Psoas muscle (tissue), 8 donors: ENCODE results near the gene SOX30. TPM values are rescaled to one million over a fixed set of nuclear protein-coding genes. Genes with fewer than 3 reads are reported as not detected.

Source experiments
- ATAC-seq, 4 donors: fragments of 200-7000 bp; cut with Tn5 transposase; one replicate each; pipeline ENCODE4 v1.9.1; 2020; ENCODE audit warnings: moderate library complexity in 3 of 4, mild to moderate bottlenecking in 2 of 4
- DNase-seq, 2 donors: peaks; one replicate each; pipeline ENCODE4 v3.0.0-alpha.2; 2020
- H3K27ac ChIP-seq: fragments of 200-600 bp; one replicate; pipeline ENCODE4 v1.8.0; 2022
- H3K27me3 ChIP-seq, 3 donors: fragments of 200-600 bp in 1 of 3; one replicate each; pipeline versions ENCODE4 v1.6.1 to v1.8.0; 2013 to 2022; ENCODE audit warnings: low read length in 2 of 3, mild to moderate bottlenecking in 2 of 3, moderate library complexity in 1 of 3; ENCODE audit not compliant: insufficient read depth in 3 of 3
- H3K36me3 ChIP-seq, 2 donors: fragments of 200-600 bp in 1 of 2; one replicate each; pipeline versions ENCODE4 v1.6.1 to v1.8.0; 2013 to 2022; ENCODE audit warnings: low read depth in 1 of 2, mild to moderate bottlenecking in 1 of 2, moderate library complexity in 1 of 2; ENCODE audit not compliant: insufficient read depth in 1 of 2
- H3K4me1 ChIP-seq: fragments of 200-600 bp; one replicate; pipeline ENCODE4 v1.8.0; 2022
- H3K4me3 ChIP-seq: fragments of 200-600 bp; one replicate; pipeline ENCODE4 v1.8.0; 2022; ENCODE audit warnings: mild to moderate bottlenecking
- H3K9me3 ChIP-seq: fragments of 200-600 bp; one replicate; pipeline ENCODE4 v1.8.0; 2022
- whole genome bisulfite sequencing, 3 donors: extraction: QIAGEN DNeasy Blood & Tissue Kit; methylation state at CpG; one replicate each; pipeline versions ENCODE4 v1.1.6 to v1.1.7; 2013; 5-methylcytosine and 5-hydroxymethylcytosine counted together
- intact Hi-C, 2 donors: fragments of 100-400 bp; cut with DNase I; formaldehyde crosslinking; loops; one replicate each; pipeline versions ENCODE4 v1.11.0 to v1.14.2; 2022
- polyA plus RNA-seq, 3 donors: library from polyadenylated mRNA; stranded (reverse); fragments of 200-250 nt; gene quantifications; one replicate each; pipeline ENCODE4 v1.2.3, GENCODE V29; 2013
- total RNA-seq, 4 donors: library from RNA; stranded (reverse); fragmentation: NEBNext Ultra II Directional in 2 of 4; extraction: Animal tissue kit (Norgen Biotek cat#: 25700) in 2 of 4; gene quantifications; one replicate each; pipeline versions ENCODE4 v1.2.1 to v1.2.4, GENCODE V29; 2021 to 2023
- TF ChIP-seq, protein P1 (sequence below): fragments of 200-600 bp; IDR thresholded peaks from one replicate; pipeline ENCODE4 v1.8.0; 2022; ENCODE audit warnings: antibody characterized with exemption
- donor health status: healthy with polysubstance abuse.
- donor health status: DM: no; HTN: no; CAD: no; lungs with moderate emphysema.
- donor health status: Bipolar disorder and iron deficiency.
- donor health status: healthy.
- donor health status: DM: yes; HTN: yes; CAD: no.
- donor health status: DM: no; HTN: no; CAD: no.
- donor health status: DM: no; HTN: no; CAD: no.
- donor health status: DM: yes; HTN: yes; CAD: no.

The SOX30 gene
- total and polyA plus RNA-seq, 7 donors: 0.01 to 0.19 (median 0.05) TPM; not detected in 4

DNA sequence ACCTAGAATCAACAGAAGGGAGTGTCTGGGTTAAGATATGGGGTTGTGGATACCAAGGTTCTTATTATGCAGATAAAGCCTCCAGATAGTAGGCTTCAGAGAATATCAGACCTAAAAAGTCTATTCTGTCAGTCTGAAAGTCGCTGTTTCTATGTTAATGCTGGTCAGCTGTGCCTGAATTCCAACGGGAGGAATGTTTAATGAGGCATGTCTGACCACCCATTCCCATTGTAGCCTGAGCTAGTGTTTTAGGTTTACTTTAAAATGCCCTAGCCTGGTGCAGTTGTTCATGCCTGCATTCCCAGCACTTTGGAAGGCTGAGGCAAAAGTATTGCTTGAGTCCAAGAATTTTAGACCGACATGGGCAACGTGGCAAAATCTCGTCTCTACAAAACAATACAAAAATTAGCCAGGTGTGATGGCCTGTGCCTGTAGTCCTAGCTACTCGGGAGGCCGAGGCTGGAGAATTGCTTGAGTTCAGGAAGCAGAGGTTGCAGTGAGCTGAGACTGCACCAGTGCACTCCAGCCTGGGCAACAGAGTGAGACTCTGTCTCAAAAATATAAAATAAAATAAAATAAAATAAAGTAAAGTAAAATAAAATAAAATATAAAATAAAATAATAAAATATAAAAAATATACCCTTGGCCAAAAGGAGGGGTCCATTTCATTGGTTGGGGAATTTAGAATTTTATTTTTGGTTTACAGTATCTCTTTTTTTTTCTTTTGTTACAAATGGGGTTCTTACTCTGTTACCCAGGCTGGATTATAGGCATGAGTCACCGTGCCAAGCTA is 7.8 kb upstream of the SOX30 start:
- Histone ChIP-seq H3K36me3 (no peaks in the 10 kb centered on the region), H3K4me1 (no peaks in the 10 kb centered on the region), H3K27me3 (no peaks in the 10 kb centered on the region), H3K9me3 (peaks cover 22% of the 10 kb centered on the region), H3K4me3 (no peak overlapping the region), H3K27ac (no peak overlapping the region)
- ATAC-seq (no peak), DNase-seq (no peak)
- TF ChIP-seq, protein P1, sequence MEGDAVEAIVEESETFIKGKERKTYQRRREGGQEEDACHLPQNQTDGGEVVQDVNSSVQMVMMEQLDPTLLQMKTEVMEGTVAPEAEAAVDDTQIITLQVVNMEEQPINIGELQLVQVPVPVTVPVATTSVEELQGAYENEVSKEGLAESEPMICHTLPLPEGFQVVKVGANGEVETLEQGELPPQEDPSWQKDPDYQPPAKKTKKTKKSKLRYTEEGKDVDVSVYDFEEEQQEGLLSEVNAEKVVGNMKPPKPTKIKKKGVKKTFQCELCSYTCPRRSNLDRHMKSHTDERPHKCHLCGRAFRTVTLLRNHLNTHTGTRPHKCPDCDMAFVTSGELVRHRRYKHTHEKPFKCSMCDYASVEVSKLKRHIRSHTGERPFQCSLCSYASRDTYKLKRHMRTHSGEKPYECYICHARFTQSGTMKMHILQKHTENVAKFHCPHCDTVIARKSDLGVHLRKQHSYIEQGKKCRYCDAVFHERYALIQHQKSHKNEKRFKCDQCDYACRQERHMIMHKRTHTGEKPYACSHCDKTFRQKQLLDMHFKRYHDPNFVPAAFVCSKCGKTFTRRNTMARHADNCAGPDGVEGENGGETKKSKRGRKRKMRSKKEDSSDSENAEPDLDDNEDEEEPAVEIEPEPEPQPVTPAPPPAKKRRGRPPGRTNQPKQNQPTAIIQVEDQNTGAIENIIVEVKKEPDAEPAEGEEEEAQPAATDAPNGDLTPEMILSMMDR: no peak
- intact Hi-C loops: no loop called here
- 41 to 54% (median 49%) methylated on average over 8 of the region's 8 CpGs for WGBS, 3 donors

GRCh38 chr5:157658893-157659292 is 6.7 kb upstream of the SOX30 start:
- Histone ChIP-seq H3K9me3 (peaks cover 22% of the 10 kb centered on the region), H3K27ac (no peak overlapping the region), H3K4me1 (no peaks in the 10 kb centered on the region), H3K27me3 (no peaks in the 10 kb centered on the region), H3K4me3 (no peak overlapping the region), H3K36me3 (no peaks in the 10 kb centered on the region)
- intact Hi-C loops: no loop called here
- TF ChIP-seq, protein P1: no peak
- 67 to 92% (median 73%) methylated on average over 1 of the region's 1 CpG for WGBS, 3 donors
- no peak for ATAC-seq
- DNase-seq: no peak

- no peak overlapping the region for H3K4me3 ChIP-seq
- 79 to 85% (median 80%) methylated on average over 2 of the region's 2 CpGs for WGBS, 3 donors
- H3K27ac ChIP-seq: no peak overlapping the region
- H3K27me3 ChIP-seq: peaks cover 0 to 6% (median 0%) of the 10 kb centered on the region in 3 donors
- H3K9me3 ChIP-seq: peaks cover 22% of the 10 kb centered on the region
- intact Hi-C loops: no loop called here
- DNase-seq (no peak), ATAC-seq (no peak)
- TF ChIP-seq, protein P1: no peak
- H3K36me3 ChIP-seq: no peaks in the 10 kb centered on the region
- H3K4me1 ChIP-seq: no peaks in the 10 kb centered on the region
Measured at GRCh38 chr5:157657516-157657915, 5.3 kb upstream of the SOX30 start.

- Histone ChIP-seq H3K4me3 (peak overlapping the region; percentile 60), H3K36me3 (no peaks in the 10 kb centered on the region), H3K4me1 (no peaks in the 10 kb centered on the region), H3K9me3 (peaks cover 4% of the 10 kb centered on the region), H3K27ac (no peak overlapping the region), H3K27me3 (peaks cover 0 to 15% (median 5%) of the 10 kb centered on the region in 3 donors)
- intact Hi-C loops: no loop called here
- 25 to 41% (median 32%) methylated on average over 40 to 63 of the region's 63 CpGs for WGBS, 3 donors
- TF ChIP-seq, protein P1: no peak
- peak in 2 of 4 donors; percentile 61 to 68 for ATAC-seq
- peak; percentile 54 to 74 for DNase-seq
Measured at GRCh38 chr5:157651623-157652376, 438 bp downstream of the SOX30 start.
